DMS 273 treated with DMSO at 0.1 percent for 48 hours (cell line): Measurements from ENCODE around the gene PRPS1.
A peak's percentile ranks its signal among the peaks of the same experiment; 100 is the strongest.
"Not testable (repeated sequence)": the region's sequence is repeated elsewhere in the genome, so short reads cannot be mapped to it uniquely, and the experiment has no call there.

Source experiments
- DNase-seq: peaks from one replicate; lab custom pipeline; 2025; lab: John Stamatoyannopoulos, UW

The PRPS1 gene

GRCh38 chrX:107630031-107630689 lies 1.9 kb downstream of the PRPS1 start:
- DNase-seq: no peak

- no peak for DNase-seq
Observed at GRCh38 chrX:107632346-107632745, 4.0 kb downstream of the PRPS1 start.

GRCh38 chrX:107646735-107647134 lies 18.4 kb downstream of the PRPS1 start:
- no peak for DNase-seq

GRCh38 chrX:107648332-107648731 lies 20.0 kb downstream of the PRPS1 start:
- DNase-seq: no peak

DNA sequence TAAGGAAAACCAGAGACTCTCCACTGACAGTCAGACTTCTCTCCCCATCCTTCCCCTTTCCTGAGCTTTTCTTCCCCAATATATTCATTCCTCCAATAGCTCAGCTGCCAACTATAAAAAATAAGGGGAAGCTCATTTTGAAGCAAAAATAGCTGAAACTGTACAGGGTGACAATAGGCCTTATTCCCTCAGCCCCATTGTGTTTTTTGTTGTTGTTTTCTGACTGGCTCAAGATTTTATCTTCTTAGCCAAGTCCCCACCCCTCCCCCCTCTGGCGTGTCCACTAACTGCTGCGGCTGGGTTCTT lies 26.2 kb downstream of the PRPS1 start:
- DNase-seq: no peak

GRCh38 chrX:107654872-107655761 lies 26.8 kb downstream of the PRPS1 start:
- no peak for DNase-seq

DNA sequence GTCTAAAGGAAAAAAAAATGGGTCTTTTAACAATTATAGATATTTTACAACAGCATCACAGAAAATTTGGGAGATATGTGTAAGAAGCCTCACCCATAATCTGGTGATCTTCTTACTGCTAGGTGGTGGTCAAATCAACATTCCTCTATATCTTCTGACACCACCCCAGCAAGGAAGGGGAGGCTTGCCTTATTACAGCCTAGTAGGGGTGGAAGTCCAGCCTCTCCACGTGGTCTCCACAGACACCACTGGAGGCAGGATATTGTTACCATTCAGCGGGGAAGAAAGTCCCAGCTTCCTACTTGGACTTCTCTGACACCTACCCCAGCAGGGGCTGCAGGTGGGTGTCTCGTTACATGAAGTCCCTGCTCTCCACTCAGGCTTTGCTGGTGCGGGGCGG lies 28.7 kb downstream of the PRPS1 start:
- no peak for DNase-seq

DNA sequence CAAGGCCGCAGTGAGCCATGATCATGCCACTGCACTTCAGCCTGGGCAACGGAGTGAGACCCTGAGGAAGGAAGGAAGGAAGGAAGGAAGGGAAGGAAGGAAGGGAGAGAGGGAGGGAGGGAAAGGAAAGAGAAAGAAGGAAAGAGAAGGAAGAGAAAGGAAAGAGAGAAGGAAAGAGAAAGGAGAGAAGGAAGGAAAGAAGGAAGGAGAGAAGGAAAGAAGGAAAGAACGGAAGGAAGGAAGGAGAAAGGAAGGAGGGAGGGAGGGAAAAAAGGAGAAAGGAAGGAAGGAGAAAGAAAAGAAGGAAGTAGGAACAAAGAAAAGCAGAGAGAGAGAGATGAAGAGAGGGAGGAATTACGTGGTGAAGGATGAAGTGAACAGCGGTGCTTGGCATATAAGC lies 30.4 kb downstream of the PRPS1 start:
- no peak for DNase-seq

DNA sequence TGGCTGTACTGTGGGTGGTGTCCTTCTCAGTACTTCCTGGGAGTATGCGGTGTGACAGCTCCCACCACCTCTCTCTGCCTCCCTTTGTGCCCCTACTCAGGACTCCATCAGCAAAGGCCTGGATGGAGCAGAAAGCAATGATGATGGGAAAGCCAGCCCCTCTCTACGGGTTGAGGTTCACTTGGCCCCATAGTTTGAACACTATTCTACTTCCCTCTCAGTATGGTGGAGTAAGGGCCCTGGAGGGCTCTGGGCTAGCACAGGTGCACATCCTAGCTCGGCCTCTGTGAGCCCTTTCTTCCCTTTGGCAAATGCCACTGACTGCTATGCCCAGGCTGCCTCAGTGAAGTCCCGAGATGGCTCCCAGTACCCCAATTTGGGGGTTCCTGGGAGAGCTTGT lies 31.0 kb downstream of the PRPS1 start:
- no peak for DNase-seq

- DNase-seq: no peak
Observed at GRCh38 chrX:107659768-107660167, 31.5 kb downstream of the PRPS1 start.

- DNase-seq: no peak
Observed at GRCh38 chrX:107662145-107662544, 33.8 kb downstream of the PRPS1 start.

- no peak for DNase-seq
Observed at GRCh38 chrX:107662824-107663223, 34.5 kb downstream of the PRPS1 start.

GRCh38 chrX:107666931-107667330 lies 38.6 kb downstream of the PRPS1 start:
- DNase-seq: no peak

- no peak for DNase-seq
Observed at GRCh38 chrX:107667426-107667825, 39.1 kb downstream of the PRPS1 start.

DNA sequence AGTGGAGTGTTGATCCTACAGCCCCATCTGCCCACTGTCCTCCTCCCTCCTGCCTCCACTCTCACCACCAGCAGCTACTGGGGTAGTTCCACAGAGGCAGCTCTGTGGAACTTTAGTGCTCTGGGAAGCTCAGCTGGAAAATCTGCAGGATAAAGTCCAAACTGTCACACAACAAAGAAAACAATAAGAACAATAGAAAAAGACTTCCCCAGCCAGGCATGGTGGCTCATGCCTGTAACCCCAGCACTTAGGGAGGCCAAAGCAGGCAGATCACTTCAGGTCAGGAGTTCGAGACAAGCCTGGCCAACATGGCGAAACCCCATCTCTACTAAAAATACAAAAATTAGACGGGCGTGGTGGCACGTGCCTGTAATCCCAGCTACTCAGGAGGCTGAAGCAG lies 40.4 kb downstream of the PRPS1 start:
- not testable (repeated sequence) for DNase-seq

DNA sequence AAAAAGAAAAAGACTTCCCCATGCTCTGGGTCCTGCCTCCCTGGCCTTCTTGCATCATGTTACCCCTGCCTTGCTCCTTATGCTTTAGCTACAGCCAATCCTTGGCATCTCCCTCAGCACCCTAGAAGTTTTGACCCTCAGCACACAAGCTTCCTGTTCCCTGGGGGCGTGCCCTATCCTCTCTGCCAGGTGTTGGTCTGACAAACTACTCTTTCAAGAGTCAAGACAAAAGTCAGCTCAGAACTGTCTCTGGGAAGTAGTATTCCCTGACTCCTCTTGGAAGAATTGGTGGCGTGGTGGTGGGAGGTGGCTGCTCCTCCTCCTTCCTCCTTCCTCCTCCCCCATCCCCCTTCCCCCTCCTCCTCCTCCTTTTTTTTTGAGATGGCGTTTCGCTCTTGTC lies 41.0 kb downstream of the PRPS1 start:
- DNase-seq: no peak

GRCh38 chrX:107669885-107670628 lies 41.7 kb downstream of the PRPS1 start:
- no peak for DNase-seq

DNA sequence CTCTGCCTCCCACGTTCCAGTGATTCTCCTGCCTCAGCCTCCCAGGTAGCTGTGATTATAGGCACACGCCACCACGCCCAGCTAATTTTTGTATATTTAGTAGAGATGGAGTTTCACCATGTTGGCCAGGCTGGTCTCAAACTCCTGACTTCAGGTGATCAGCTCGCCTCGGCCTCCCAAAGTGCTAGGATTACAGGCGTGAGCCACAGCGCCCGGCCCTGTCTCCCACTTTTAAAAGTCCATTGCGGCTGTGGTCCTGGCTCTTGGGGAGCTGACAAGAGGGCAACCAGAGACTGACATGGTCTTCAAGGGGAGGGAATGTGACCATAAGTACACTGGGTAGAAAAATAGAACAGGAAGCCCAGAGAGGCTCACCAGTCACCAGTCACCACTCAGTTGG lies 42.9 kb downstream of the PRPS1 start:
- not testable (repeated sequence) for DNase-seq

GRCh38 chrX:107672955-107673378 lies 44.7 kb downstream of the PRPS1 start:
- DNase-seq: peak; percentile 32

- no peak for DNase-seq
Observed at GRCh38 chrX:107673431-107673830, 45.1 kb downstream of the PRPS1 start.

- no peak for DNase-seq
Observed at GRCh38 chrX:107673933-107674479, 45.7 kb downstream of the PRPS1 start.
